PC-3 (cell line): ENCODE data around the gene PDCD10.

Experiments
- EZH2 ChIP-seq: fragments of 300-600 bp; sonication (generic); IDR thresholded peaks from one replicate; pipeline ENCODE4 v1.6.1; 2017; ENCODE audit warnings: antibody characterized with exemption, mild to moderate bottlenecking, low read length; ENCODE audit not compliant: unreplicated experiment
- EZH2phosphoT487 ChIP-seq: fragments of 300-600 bp; sonication (generic); IDR thresholded peaks from 2 replicates; pipeline ENCODE4 v1.6.1; 2018; ENCODE audit warnings: mild to moderate bottlenecking, antibody characterized with exemption, low read length, borderline replicate concordance
- TF ChIP-seq, protein P1 (sequence below): fragments of 300-600 bp; sonication (generic); conservative IDR thresholded peaks from 2 replicates; pipeline ENCODE4 v1.5.1; 2017; ENCODE audit warnings: antibody characterized with exemption, low read depth, mild to moderate bottlenecking, low read length

DNA sequence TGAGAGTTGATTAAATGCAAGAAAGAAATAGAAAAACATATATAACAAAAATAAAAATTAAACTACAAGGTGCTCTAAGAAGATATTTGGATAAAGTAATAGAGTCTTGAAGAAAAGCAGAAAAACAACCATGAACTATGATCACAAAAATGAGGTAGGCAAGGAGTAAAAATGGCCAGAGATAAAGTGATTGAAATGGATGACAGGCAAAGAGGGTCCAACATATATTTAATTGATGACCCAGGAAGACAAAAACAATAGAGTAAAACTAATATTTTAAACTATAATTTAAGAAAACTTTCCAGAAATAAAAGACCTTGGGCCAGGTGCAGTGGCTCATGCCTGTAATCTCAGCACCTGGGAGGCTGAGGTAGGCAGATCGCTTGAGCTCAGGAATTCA lies 58.8 kb downstream of the PDCD10 start:
- no peak for TF ChIP-seq EZH2
- TF ChIP-seq, protein P1, sequence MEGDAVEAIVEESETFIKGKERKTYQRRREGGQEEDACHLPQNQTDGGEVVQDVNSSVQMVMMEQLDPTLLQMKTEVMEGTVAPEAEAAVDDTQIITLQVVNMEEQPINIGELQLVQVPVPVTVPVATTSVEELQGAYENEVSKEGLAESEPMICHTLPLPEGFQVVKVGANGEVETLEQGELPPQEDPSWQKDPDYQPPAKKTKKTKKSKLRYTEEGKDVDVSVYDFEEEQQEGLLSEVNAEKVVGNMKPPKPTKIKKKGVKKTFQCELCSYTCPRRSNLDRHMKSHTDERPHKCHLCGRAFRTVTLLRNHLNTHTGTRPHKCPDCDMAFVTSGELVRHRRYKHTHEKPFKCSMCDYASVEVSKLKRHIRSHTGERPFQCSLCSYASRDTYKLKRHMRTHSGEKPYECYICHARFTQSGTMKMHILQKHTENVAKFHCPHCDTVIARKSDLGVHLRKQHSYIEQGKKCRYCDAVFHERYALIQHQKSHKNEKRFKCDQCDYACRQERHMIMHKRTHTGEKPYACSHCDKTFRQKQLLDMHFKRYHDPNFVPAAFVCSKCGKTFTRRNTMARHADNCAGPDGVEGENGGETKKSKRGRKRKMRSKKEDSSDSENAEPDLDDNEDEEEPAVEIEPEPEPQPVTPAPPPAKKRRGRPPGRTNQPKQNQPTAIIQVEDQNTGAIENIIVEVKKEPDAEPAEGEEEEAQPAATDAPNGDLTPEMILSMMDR: no peak
- no peak for TF ChIP-seq EZH2phosphoT487
